H9 (cell line): ENCODE measurements around the gene GCK. TPM values are rescaled to one million over a fixed set of nuclear protein-coding genes. Genes with fewer than 3 reads are reported as not detected.

Experiments
- DNase-seq: peaks from one replicate; pipeline ENCODE4 v3.0.0-alpha.2; 2017
- H2AFZ ChIP-seq: one replicate; pipeline ENCODE4 v1.6.1; 2013; ENCODE audit warnings: mild to moderate bottlenecking, low read length, control low read depth, moderate library complexity
- H2AK5ac ChIP-seq: 2 replicates; pipeline ENCODE4 v1.6.1; 2013; ENCODE audit warnings: low read length, control low read depth, mixed read lengths; ENCODE audit not compliant: insufficient read length
- H2BK120ac ChIP-seq: one replicate; pipeline ENCODE4 v1.6.1; 2013; ENCODE audit warnings: low read depth, mild to moderate bottlenecking, low read length, control low read depth, inconsistent platforms; ENCODE audit not compliant: poor library complexity, severe bottlenecking
- H2BK12ac ChIP-seq: 2 replicates; pipeline ENCODE4 v1.6.1; 2013; ENCODE audit warnings: low read length, control low read depth, mixed read lengths, low read depth; ENCODE audit not compliant: insufficient read length
- H2BK15ac ChIP-seq: 2 replicates; pipeline ENCODE4 v1.6.1; 2013; ENCODE audit warnings: low read depth, low read length, control low read depth
- H2BK20ac ChIP-seq: one replicate; pipeline ENCODE4 v1.6.1; 2013; ENCODE audit warnings: low read depth, mild to moderate bottlenecking, low read length, control low read depth, inconsistent platforms; ENCODE audit not compliant: poor library complexity, severe bottlenecking
- H2BK5ac ChIP-seq: 2 replicates; pipeline ENCODE4 v1.6.1; 2013; ENCODE audit warnings: low read length, control low read depth, mixed read lengths; ENCODE audit not compliant: insufficient read length
- H3K14ac ChIP-seq: 2 replicates; pipeline ENCODE4 v1.6.1; 2013; ENCODE audit warnings: low read length, control low read depth; ENCODE audit not compliant: insufficient read depth
- H3K18ac ChIP-seq: 2 replicates; pipeline ENCODE4 v1.6.1; 2013; ENCODE audit warnings: low read depth, mild to moderate bottlenecking, mixed read lengths, low read length, control low read depth; ENCODE audit not compliant: insufficient read length
- H3K23ac ChIP-seq: 2 replicates; pipeline ENCODE4 v1.6.1; 2013; ENCODE audit warnings: low read length, control low read depth, mixed read lengths, low read depth; ENCODE audit not compliant: insufficient read length
- H3K23me2 ChIP-seq: 2 replicates; pipeline ENCODE4 v1.6.1; 2013; ENCODE audit warnings: low read depth, mild to moderate bottlenecking, mixed read lengths, low read length, control low read depth; ENCODE audit not compliant: insufficient read length, poor library complexity, severe bottlenecking
- H3K27ac ChIP-seq: 2 replicates; pipeline ENCODE4 v1.5.1; 2013; ENCODE audit warnings: low read length, control low read depth, mixed read lengths, low read depth; ENCODE audit not compliant: insufficient read length
- H3K27me3 ChIP-seq: 2 replicates; pipeline ENCODE4 v1.6.1; 2013; ENCODE audit warnings: low read length, control low read depth, inconsistent platforms; ENCODE audit not compliant: insufficient read depth
- H3K4ac ChIP-seq: 2 replicates; pipeline ENCODE4 v1.6.1; 2013; ENCODE audit warnings: low read depth, mild to moderate bottlenecking, control low read depth, inconsistent platforms, low read length, moderate library complexity
- H3K4me1 ChIP-seq: 2 replicates; pipeline ENCODE4 v1.6.1; 2013; ENCODE audit warnings: low read length, control low read depth, inconsistent platforms; ENCODE audit not compliant: insufficient read depth
- H3K4me2 ChIP-seq: 2 replicates; pipeline ENCODE4 v1.6.1; 2013; ENCODE audit warnings: low read length, control low read depth, mixed read lengths; ENCODE audit not compliant: insufficient read length, insufficient read depth
- H3K56ac ChIP-seq: 2 replicates; pipeline ENCODE4 v1.6.1; 2013; ENCODE audit warnings: low read depth, mild to moderate bottlenecking, mixed read lengths, low read length, control low read depth; ENCODE audit not compliant: insufficient read length
- H3K79me1 ChIP-seq: 2 replicates; pipeline ENCODE4 v1.6.1; 2013; ENCODE audit warnings: low read depth, mild to moderate bottlenecking, moderate library complexity, low read length, control low read depth, inconsistent platforms; ENCODE audit not compliant: insufficient read depth, poor library complexity, severe bottlenecking
- H3K79me2 ChIP-seq: 2 replicates; pipeline ENCODE4 v1.6.1; 2013; ENCODE audit warnings: low read length, control low read depth, inconsistent platforms; ENCODE audit not compliant: insufficient read depth
- H3K9ac ChIP-seq: 2 replicates; pipeline ENCODE4 v1.6.1; 2013; ENCODE audit warnings: low read length, control low read depth, mixed read lengths; ENCODE audit not compliant: insufficient read length; ENCODE audit errors: extremely low read depth
- H3K9me3 ChIP-seq: one replicate; pipeline ENCODE4 v1.6.1; 2013; ENCODE audit warnings: low read depth, low read length, inconsistent platforms; ENCODE audit not compliant: control insufficient read depth
- H3T11ph ChIP-seq: one replicate; pipeline ENCODE4 v1.6.1; 2013; ENCODE audit warnings: mild to moderate bottlenecking, low read length, control low read depth, inconsistent platforms
- H4K20me1 ChIP-seq: one replicate; pipeline ENCODE4 v1.6.1; 2013; ENCODE audit not compliant: control insufficient read depth, insufficient read length, insufficient read depth
- H4K5ac ChIP-seq: 2 replicates; pipeline ENCODE4 v1.6.1; 2013; ENCODE audit warnings: low read depth, mild to moderate bottlenecking, mixed read lengths, low read length, control low read depth; ENCODE audit not compliant: insufficient read length
- H4K8ac ChIP-seq: replicated peaks from 2 replicates; pipeline ENCODE4 v1.6.1; 2013; ENCODE audit warnings: low read length, control low read depth, mixed read lengths, low read depth; ENCODE audit not compliant: insufficient read length
- H4K91ac ChIP-seq: 2 replicates; pipeline ENCODE4 v1.6.1; 2013; ENCODE audit warnings: low read depth, mild to moderate bottlenecking, moderate library complexity, mixed read lengths, low read length, control low read depth; ENCODE audit not compliant: insufficient read length
- H3K27ac Mint-ChIP-seq, 3 experiments: 2 replicates in 2 of 3; 3 replicates in 1 of 3; pipeline ENCODE4 v1.8.0; 2020 to 2021; ENCODE audit warnings: mixed read lengths in 3 of 3, mild to moderate bottlenecking in 1 of 3, moderate library complexity in 1 of 3
- H3K27me3 Mint-ChIP-seq: 2 replicates; pipeline ENCODE4 v1.8.0; 2021; ENCODE audit warnings: low read depth, mild to moderate bottlenecking, moderate library complexity, mixed read lengths
- H3K36me3 Mint-ChIP-seq, 3 experiments: 2 replicates in 2 of 3; 3 replicates in 1 of 3; pipeline ENCODE4 v1.8.0; 2020 to 2021; ENCODE audit warnings: low read depth in 3 of 3, mixed read lengths in 3 of 3; ENCODE audit not compliant: insufficient read depth in 1 of 3
- H3K4me1 Mint-ChIP-seq, 2 experiments: 2 replicates each; pipeline ENCODE4 v1.8.0; 2020; ENCODE audit warnings: mixed read lengths in 2 of 2
- H3K4me3 Mint-ChIP-seq, 2 experiments: 2 replicates in 1 of 2; 3 replicates in 1 of 2; pipeline ENCODE4 v1.8.0; 2020 to 2021; ENCODE audit warnings: mild to moderate bottlenecking in 2 of 2, mixed read lengths in 2 of 2, moderate library complexity in 1 of 2
- H3K9me3 Mint-ChIP-seq, 2 experiments: 2 replicates in 1 of 2; 3 replicates in 1 of 2; pipeline ENCODE4 v1.8.0; 2020; ENCODE audit warnings: mild to moderate bottlenecking in 2 of 2, mixed read lengths in 2 of 2, moderate library complexity in 1 of 2
- CTCF ChIP-seq: fragments of 200-600 bp; sonication (generic); conservative IDR thresholded peaks from 3 replicates; pipeline ENCODE4 v1.8.0; 2021; ENCODE audit warnings: antibody characterized with exemption, mild to moderate bottlenecking
- WGBS: extraction: QIAGEN DNeasy Blood & Tissue Kit; methylation state at CpG from one replicate; pipeline ENCODE4 v1.1.7; 2013; ENCODE audit warnings: missing lambda C conversion rate, low lambda C conversion rate, mixed read lengths; ENCODE audit not compliant: insufficient read length; ENCODE audit errors: extremely low coverage; 5-methylcytosine and 5-hydroxymethylcytosine counted together
- total RNA-seq: library from RNA; stranded (reverse); gene quantifications from 2 replicates; pipeline ENCODE4 v1.2.1, GENCODE V29; 2021

GCK gene
- total RNA-seq, 1 experiment from 2014 or later, result 0.98 TPM

- peaks cover 7% of the 10 kb centered on the region for H3K9me3 ChIP-seq
- H3K9ac ChIP-seq, result no peak overlapping the region
- H3K23ac ChIP-seq, result no peak overlapping the region
- no CpG with 5 or more reads among the region's 5 CpGs for WGBS
- H3K4me1 ChIP-seq, result no peaks in the 10 kb centered on the region
- no peak overlapping the region for H3T11ph ChIP-seq
- Mint-ChIP-seq H3K4me1 (peaks cover 22 to 28% of the 10 kb centered on the region in 2 experiments), H3K9me3 (peaks cover 11 to 12% of the 10 kb centered on the region in 2 experiments; a peak in 4 of 5 replicates), H3K4me3 (no peak overlapping the region), H3K27ac (no peak overlapping the region), H3K27me3 (peaks cover 11% of the 10 kb centered on the region), H3K36me3 (peaks cover 0 to 7% (median 2%) of the 10 kb centered on the region in 3 experiments; a peak in 2 of 7 replicates)
- H4K20me1 ChIP-seq, result no peaks in the 10 kb centered on the region
- H4K8ac ChIP-seq, result no peak overlapping the region
- no peak overlapping the region for H3K14ac ChIP-seq
- no peak for TF ChIP-seq CTCF
- H2BK120ac ChIP-seq, result no peak overlapping the region
- no peak overlapping the region for H3K18ac ChIP-seq
- no peak overlapping the region for H4K91ac ChIP-seq
- no peak overlapping the region for H4K5ac ChIP-seq
- no peaks in the 10 kb centered on the region for H3K79me2 ChIP-seq
- no peak overlapping the region for H3K4me2 ChIP-seq
- DNase-seq, result no peak
- H3K27ac ChIP-seq, result no peak overlapping the region
- H2BK15ac ChIP-seq, result no peak overlapping the region
- H2BK5ac ChIP-seq, result no peak overlapping the region
- no peaks in the 10 kb centered on the region for H3K23me2 ChIP-seq
- H2BK20ac ChIP-seq, result no peak overlapping the region
- H2AK5ac ChIP-seq, result no peak overlapping the region
- no peak overlapping the region for H3K4ac ChIP-seq
- no peak overlapping the region for H2BK12ac ChIP-seq
- 0 out of 2 replicates have a peak, but pooled peaks cover 2% of the 10 kb centered on the region for H3K27me3 ChIP-seq
- no peak overlapping the region for H3K56ac ChIP-seq
- no peak overlapping the region for H2AFZ ChIP-seq
- H3K79me1 ChIP-seq, result no peaks in the 10 kb centered on the region
These were observed 3.5 kb downstream of the GCK start for GRCh38 chr7:44185729-44186128.
